ENCODE measurements around the gene FGL2. TPM values are rescaled to one million over a fixed set of nuclear protein-coding genes. Genes with fewer than 3 reads are reported as not detected.
A peak's percentile ranks its signal among the peaks of the same experiment; 100 is the strongest.

FGL2 gene
- total RNA-seq, 1 donor from 2014 or later: 32.1 TPM

DNA sequence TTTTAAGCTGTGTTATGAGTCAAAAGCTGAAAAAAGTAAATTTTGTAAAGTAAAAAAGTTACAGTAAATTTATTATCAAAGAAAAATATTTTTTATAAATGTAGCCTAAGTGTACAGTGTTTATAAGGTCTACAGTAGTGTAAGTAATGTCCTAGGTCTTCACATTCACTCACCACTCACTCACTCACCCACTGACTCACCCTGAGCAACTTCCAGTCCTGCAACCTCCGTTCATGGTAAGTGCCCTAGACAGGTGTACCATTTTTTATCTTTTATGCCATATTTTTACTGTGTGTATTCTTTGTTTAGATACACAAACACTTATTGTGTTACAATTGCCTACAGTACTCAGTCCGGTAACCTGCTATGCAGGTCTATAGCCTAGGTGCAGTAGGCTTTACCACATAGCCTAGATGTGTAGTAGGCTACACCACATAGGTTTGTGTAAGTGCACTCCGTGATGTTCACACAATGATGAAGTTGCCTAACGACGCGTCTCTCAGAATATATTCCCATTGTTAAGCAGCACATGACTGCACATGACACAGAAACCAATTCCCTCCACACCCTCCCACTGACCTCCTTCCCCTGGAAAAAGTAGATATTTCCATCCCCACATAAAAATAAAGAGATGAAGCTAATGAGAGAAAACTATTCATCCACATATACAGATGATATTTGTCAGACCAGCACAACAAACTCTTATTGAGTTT, 44.8 kb upstream of the FGL2 start:
- no peaks in the 10 kb centered on the region for H3K9me3 ChIP-seq

GRCh38 chr7:77242554-77242953, 42.9 kb upstream of the FGL2 start:
- intact Hi-C loops (cut with DNase I): no loop called here
- Histone ChIP-seq H3K4me3 (no peak overlapping the region), H3K27me3 (no peaks in the 10 kb centered on the region), H3K36me3 (no peaks in the 10 kb centered on the region), H3K27ac (no peak overlapping the region), H3K4me1 (peaks cover 24% of the 10 kb centered on the region), H3K9me3 (no peaks in the 10 kb centered on the region)
- ATAC-seq (no peak), DNase-seq (no peak)
- TF ChIP-seq, protein P1, sequence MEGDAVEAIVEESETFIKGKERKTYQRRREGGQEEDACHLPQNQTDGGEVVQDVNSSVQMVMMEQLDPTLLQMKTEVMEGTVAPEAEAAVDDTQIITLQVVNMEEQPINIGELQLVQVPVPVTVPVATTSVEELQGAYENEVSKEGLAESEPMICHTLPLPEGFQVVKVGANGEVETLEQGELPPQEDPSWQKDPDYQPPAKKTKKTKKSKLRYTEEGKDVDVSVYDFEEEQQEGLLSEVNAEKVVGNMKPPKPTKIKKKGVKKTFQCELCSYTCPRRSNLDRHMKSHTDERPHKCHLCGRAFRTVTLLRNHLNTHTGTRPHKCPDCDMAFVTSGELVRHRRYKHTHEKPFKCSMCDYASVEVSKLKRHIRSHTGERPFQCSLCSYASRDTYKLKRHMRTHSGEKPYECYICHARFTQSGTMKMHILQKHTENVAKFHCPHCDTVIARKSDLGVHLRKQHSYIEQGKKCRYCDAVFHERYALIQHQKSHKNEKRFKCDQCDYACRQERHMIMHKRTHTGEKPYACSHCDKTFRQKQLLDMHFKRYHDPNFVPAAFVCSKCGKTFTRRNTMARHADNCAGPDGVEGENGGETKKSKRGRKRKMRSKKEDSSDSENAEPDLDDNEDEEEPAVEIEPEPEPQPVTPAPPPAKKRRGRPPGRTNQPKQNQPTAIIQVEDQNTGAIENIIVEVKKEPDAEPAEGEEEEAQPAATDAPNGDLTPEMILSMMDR (IDR thresholded peaks at IDR 0.05): no peak

More for the DNA sequence above, 44.8 kb upstream of the FGL2 start:
- no peak overlapping the region for H3K4me3 ChIP-seq
- intact Hi-C loops (cut with DNase I): no loop called here
- no peaks in the 10 kb centered on the region for H3K36me3 ChIP-seq
- TF ChIP-seq, protein P1 (IDR thresholded peaks at IDR 0.05): no peak
- no peak overlapping the region for H3K27ac ChIP-seq
- no peak for DNase-seq
- H3K4me1 ChIP-seq: peaks cover 12% of the 10 kb centered on the region
- H3K27me3 ChIP-seq: no peaks in the 10 kb centered on the region
- ATAC-seq: peak; percentile 40

GRCh38 chr7:77242068-77242467, 42.4 kb upstream of the FGL2 start:
- H3K27ac ChIP-seq: no peak overlapping the region
- no peaks in the 10 kb centered on the region for H3K36me3 ChIP-seq
- TF ChIP-seq, protein P1 (IDR thresholded peaks at IDR 0.05): no peak
- no peaks in the 10 kb centered on the region for H3K9me3 ChIP-seq
- intact Hi-C loops (cut with DNase I): no loop called here
- no peaks in the 10 kb centered on the region for H3K27me3 ChIP-seq
- H3K4me1 ChIP-seq: peaks cover 27% of the 10 kb centered on the region
- no peak overlapping the region for H3K4me3 ChIP-seq
- ATAC-seq: no peak
- no peak for DNase-seq

GRCh38 chr7:77239471-77239870, 39.9 kb upstream of the FGL2 start:
- no peak for ATAC-seq
- Histone ChIP-seq H3K27ac (no peak overlapping the region), H3K4me3 (no peak overlapping the region), H3K4me1 (peaks cover 15% of the 10 kb centered on the region), H3K27me3 (no peaks in the 10 kb centered on the region), H3K36me3 (no peaks in the 10 kb centered on the region), H3K9me3 (no peaks in the 10 kb centered on the region)
- intact Hi-C loops (cut with DNase I): no loop called here
- TF ChIP-seq, protein P1 (IDR thresholded peaks at IDR 0.05): no peak
- no peak for DNase-seq

DNA sequence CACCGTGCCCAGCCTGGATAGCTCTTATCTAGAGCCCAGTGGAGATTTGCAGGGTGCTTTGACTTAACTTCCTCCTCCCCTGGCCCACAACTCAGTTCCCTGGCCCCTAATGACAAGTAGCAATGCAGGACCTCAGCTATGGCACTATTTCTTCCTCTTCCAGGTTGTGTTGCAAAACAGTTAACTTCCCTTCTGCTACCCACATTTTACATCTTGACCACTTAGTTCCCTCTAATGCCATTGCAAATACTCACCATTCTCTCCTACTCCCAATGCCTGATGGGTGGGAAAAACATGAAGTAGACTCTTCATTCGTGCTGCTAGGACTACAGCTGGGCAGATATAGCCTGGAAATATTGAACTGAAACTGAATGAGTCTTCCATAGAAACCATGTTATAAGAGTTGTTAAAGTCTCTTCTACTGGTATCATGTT, 39.1 kb upstream of the FGL2 start:
- peaks cover 15% of the 10 kb centered on the region for H3K4me1 ChIP-seq
- H3K9me3 ChIP-seq: no peaks in the 10 kb centered on the region
- no peaks in the 10 kb centered on the region for H3K27me3 ChIP-seq
- no peaks in the 10 kb centered on the region for H3K36me3 ChIP-seq
- ATAC-seq (peak; percentile 91), DNase-seq (no peak)
- no peak overlapping the region for H3K4me3 ChIP-seq
- H3K27ac ChIP-seq: no peak overlapping the region
- TF ChIP-seq, protein P1 (IDR thresholded peaks at IDR 0.05): no peak
- intact Hi-C loops (cut with DNase I): no loop called here

All from upper lobe of right lung (tissue), 1 donor.